T-helper 17 cell (primary cell): Measurements from ENCODE around the gene CD27. TPM values are rescaled to one million over a fixed set of nuclear protein-coding genes. Genes with fewer than 3 reads are reported as not detected.
A peak's percentile ranks its signal among the peaks of the same experiment; 100 is the strongest.
"Not testable (repeated sequence)": the region's sequence is repeated elsewhere in the genome, so short reads cannot be mapped to it uniquely, and the experiment has no call there.

Experiments used
- ATAC-seq: fragments of 150-1000 bp; cut with Tn5 transposase; 2 replicates; pipeline ENCODE4 v1.10.0; 2021; ENCODE audit warnings: mild to moderate bottlenecking, moderate library complexity
- DNase-seq, 3 donors: peaks; one replicate each; pipeline versions ENCODE4 v3.0.0 to v3.0.0-alpha.2; 2020 to 2021
- H3K9me3 ChIP-seq: one replicate; pipeline ENCODE4 v1.7.0; 2013; ENCODE audit warnings: low read length, mild to moderate bottlenecking; ENCODE audit not compliant: control insufficient read depth, poor library complexity, severe bottlenecking
- H3K27ac Mint-ChIP-seq: one replicate; pipeline ENCODE4 v1.8.0; 2022; ENCODE audit warnings: mild to moderate bottlenecking, moderate library complexity, mixed read lengths
- H3K27me3 Mint-ChIP-seq: one replicate; pipeline ENCODE4 v1.8.0; 2022; ENCODE audit warnings: mixed read lengths
- H3K36me3 Mint-ChIP-seq: one replicate; pipeline ENCODE4 v1.8.0; 2022; ENCODE audit warnings: low read depth, mixed read lengths
- H3K4me1 Mint-ChIP-seq: one replicate; pipeline ENCODE4 v1.8.0; 2022; ENCODE audit warnings: mild to moderate bottlenecking, mixed read lengths
- H3K4me3 Mint-ChIP-seq: one replicate; pipeline ENCODE4 v1.8.0; 2022; ENCODE audit warnings: mild to moderate bottlenecking, moderate library complexity, mixed read lengths
- total RNA-seq, 4 donors: library from RNA in 2 of 4; stranded (reverse) in 2 of 4; gene quantifications; one replicate each; pipeline ENCODE4 v1.2.3 and lab custom pipeline; 2022 to 2026

The CD27 gene
- total RNA-seq, 2 donors from 2014 or later: 66.7 to 76.1 TPM

- H3K27me3 Mint-ChIP-seq: no peaks in the 10 kb centered on the region
- no peaks in the 10 kb centered on the region for H3K9me3 ChIP-seq
- peaks cover 23% of the 10 kb centered on the region for H3K4me1 Mint-ChIP-seq
- peak overlapping the region; percentile 98 for H3K27ac Mint-ChIP-seq
- DNase-seq: no peak
- H3K36me3 Mint-ChIP-seq: no peaks in the 10 kb centered on the region
- H3K4me3 Mint-ChIP-seq: no peak overlapping the region
- no peak for ATAC-seq
Observed at GRCh38 chr12:6425590-6426531, 18.9 kb upstream of the CD27 start.

- Mint-ChIP-seq H3K27me3 (no peaks in the 10 kb centered on the region), H3K4me1 (peaks cover 27% of the 10 kb centered on the region)
- ATAC-seq: peak; percentile 78
Observed at GRCh38 chr12:6426882-6427671, 17.7 kb upstream of the CD27 start.

GRCh38 chr12:6427796-6428195 lies 17.0 kb upstream of the CD27 start:
- H3K4me3 Mint-ChIP-seq, ATAC-seq, DNase-seq, H3K36me3 Mint-ChIP-seq, H3K27me3 Mint-ChIP-seq, H3K9me3 ChIP-seq: not testable (repeated sequence)
- Mint-ChIP-seq H3K4me1 (peaks cover 29% of the 10 kb centered on the region), H3K27ac (peak overlapping the region; percentile 98)

More at GRCh38 chr12:6426882-6427671, 17.7 kb upstream of the CD27 start:
- Mint-ChIP-seq H3K36me3 (no peaks in the 10 kb centered on the region), H3K4me3 (peak overlapping the region; percentile 66), H3K27ac (peak overlapping the region; percentile 98)
- DNase-seq: peak in 2 of 3 donors; percentile 28 to 47
- H3K9me3 ChIP-seq: no peaks in the 10 kb centered on the region

GRCh38 chr12:6428326-6428725 lies 16.4 kb upstream of the CD27 start:
- Mint-ChIP-seq H3K4me3 (no peak overlapping the region), H3K4me1 (peaks cover 27% of the 10 kb centered on the region), H3K27ac (no peak overlapping the region), H3K36me3 (no peaks in the 10 kb centered on the region), H3K27me3 (no peaks in the 10 kb centered on the region)
- H3K9me3 ChIP-seq: no peaks in the 10 kb centered on the region
- no peak for ATAC-seq
- DNase-seq: no peak

- peaks cover 27% of the 10 kb centered on the region for H3K4me1 Mint-ChIP-seq
- DNase-seq: no peak
- no peak for ATAC-seq
- no peaks in the 10 kb centered on the region for H3K27me3 Mint-ChIP-seq
- H3K27ac Mint-ChIP-seq: no peak overlapping the region
- no peaks in the 10 kb centered on the region for H3K9me3 ChIP-seq
- H3K36me3 Mint-ChIP-seq: no peaks in the 10 kb centered on the region
- no peak overlapping the region for H3K4me3 Mint-ChIP-seq
Observed at GRCh38 chr12:6430124-6430989, 14.4 kb upstream of the CD27 start.

- H3K4me1 Mint-ChIP-seq: peaks cover 15% of the 10 kb centered on the region
- no peak overlapping the region for H3K4me3 Mint-ChIP-seq
- DNase-seq (no peak), ATAC-seq (no peak)
- no peaks in the 10 kb centered on the region for H3K9me3 ChIP-seq
- H3K27me3 Mint-ChIP-seq: no peaks in the 10 kb centered on the region
- no peak overlapping the region for H3K27ac Mint-ChIP-seq
- no peaks in the 10 kb centered on the region for H3K36me3 Mint-ChIP-seq
Observed at GRCh38 chr12:6432991-6433390, 11.8 kb upstream of the CD27 start.

- DNase-seq (no peak), ATAC-seq (peak; percentile 78)
- Mint-ChIP-seq H3K36me3 (no peaks in the 10 kb centered on the region), H3K27me3 (no peaks in the 10 kb centered on the region), H3K4me1 (peaks cover 15% of the 10 kb centered on the region), H3K4me3 (no peak overlapping the region), H3K27ac (no peak overlapping the region)
- H3K9me3 ChIP-seq: no peaks in the 10 kb centered on the region
Observed at GRCh38 chr12:6434205-6435140, 10.3 kb upstream of the CD27 start.

GRCh38 chr12:6435961-6436715 lies 8.6 kb upstream of the CD27 start:
- no peaks in the 10 kb centered on the region for H3K9me3 ChIP-seq
- no peaks in the 10 kb centered on the region for H3K36me3 Mint-ChIP-seq
- H3K27ac Mint-ChIP-seq: no peak overlapping the region
- no peak overlapping the region for H3K4me3 Mint-ChIP-seq
- peaks cover 10% of the 10 kb centered on the region for H3K4me1 Mint-ChIP-seq
- no peaks in the 10 kb centered on the region for H3K27me3 Mint-ChIP-seq
- ATAC-seq (no peak), DNase-seq (no peak)

GRCh38 chr12:6437586-6437985 lies 7.2 kb upstream of the CD27 start:
- Mint-ChIP-seq H3K4me1 (peaks cover 14% of the 10 kb centered on the region), H3K27me3 (no peaks in the 10 kb centered on the region), H3K27ac (no peak overlapping the region), H3K36me3 (no peaks in the 10 kb centered on the region), H3K4me3 (no peak overlapping the region)
- no peaks in the 10 kb centered on the region for H3K9me3 ChIP-seq
- ATAC-seq (no peak), DNase-seq (no peak)

GRCh38 chr12:6438345-6438744 lies 6.4 kb upstream of the CD27 start:
- Mint-ChIP-seq H3K4me3 (no peak overlapping the region), H3K36me3 (no peaks in the 10 kb centered on the region), H3K27me3 (no peaks in the 10 kb centered on the region), H3K4me1 (peaks cover 13% of the 10 kb centered on the region), H3K27ac (no peak overlapping the region)
- ATAC-seq: no peak
- no peaks in the 10 kb centered on the region for H3K9me3 ChIP-seq
- DNase-seq: no peak

- DNase-seq: no peak
- H3K27ac Mint-ChIP-seq: no peak overlapping the region
Observed at GRCh38 chr12:6440391-6440790, 4.4 kb upstream of the CD27 start.

More at GRCh38 chr12:6440391-6440790, 4.4 kb upstream of the CD27 start:
- peaks cover 22% of the 10 kb centered on the region for H3K4me1 Mint-ChIP-seq
- no peak for ATAC-seq
- H3K27me3 Mint-ChIP-seq: no peaks in the 10 kb centered on the region
- H3K36me3 Mint-ChIP-seq: peaks cover 3% of the 10 kb centered on the region
- no peaks in the 10 kb centered on the region for H3K9me3 ChIP-seq
- no peak overlapping the region for H3K4me3 Mint-ChIP-seq
